Activated T-cell treated with anti-CD3 and anti-CD28 coated beads, Interleukin-2, amount 50 U/mL, for 24 hours (primary cell): Measurements from ENCODE around the gene CTSO.
"Not testable (repeated sequence)": the region's sequence is repeated elsewhere in the genome, so short reads cannot be mapped to it uniquely, and the experiment has no call there.

Source experiments
- DNase-seq: peaks from one replicate; pipeline ENCODE4 v3.0.0-alpha.2; 2020
- H3K27ac Mint-ChIP-seq: 2 replicates; pipeline ENCODE4 v1.8.0; 2020; ENCODE audit warnings: mild to moderate bottlenecking, mixed read lengths
- H3K27me3 Mint-ChIP-seq: 2 replicates; pipeline ENCODE4 v1.8.0; 2020; ENCODE audit warnings: mixed read lengths
- H3K36me3 Mint-ChIP-seq: 2 replicates; pipeline ENCODE4 v1.8.0; 2020; ENCODE audit warnings: low read depth, mixed read lengths
- H3K4me1 Mint-ChIP-seq: 2 replicates; pipeline ENCODE4 v1.8.0; 2020; ENCODE audit warnings: low read depth, mixed read lengths
- H3K4me3 Mint-ChIP-seq: 2 replicates; pipeline ENCODE4 v1.8.0; 2020; ENCODE audit warnings: mild to moderate bottlenecking, moderate library complexity, mixed read lengths
- H3K9me3 Mint-ChIP-seq: 2 replicates; pipeline ENCODE4 v1.8.0; 2020; ENCODE audit warnings: mixed read lengths

Gene CTSO

DNA sequence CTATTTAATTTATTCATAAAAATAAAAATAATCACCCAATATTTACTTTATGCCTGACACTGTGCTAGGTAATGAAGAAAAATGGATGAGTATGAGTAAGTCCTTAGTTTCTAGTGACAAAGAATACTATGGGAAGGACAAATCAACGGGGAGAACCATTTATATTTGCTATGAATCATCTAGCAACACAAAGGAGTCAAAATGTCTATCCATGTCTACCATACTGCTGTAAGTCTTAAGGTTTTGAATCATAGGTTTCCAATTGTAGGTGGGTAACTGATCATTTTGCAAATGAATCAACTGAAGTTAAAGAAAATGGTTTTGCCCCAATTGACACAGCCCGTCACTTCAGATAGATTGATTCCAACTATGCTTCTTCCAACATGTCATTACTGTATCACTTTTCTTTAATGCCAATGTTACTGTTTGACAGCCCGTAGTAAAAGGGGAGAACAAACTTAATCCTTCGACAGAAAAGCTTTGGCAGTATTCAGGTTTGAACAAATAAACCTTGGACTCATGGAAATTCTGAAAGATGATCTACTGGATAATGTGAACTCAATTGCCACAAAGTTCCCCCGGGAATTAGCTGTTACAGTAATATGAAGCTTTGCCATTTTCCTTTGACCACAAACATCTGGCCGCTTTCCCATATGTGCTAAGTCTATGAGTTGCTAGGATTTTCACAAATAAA lies 47.0 kb downstream of the CTSO start:
- Mint-ChIP-seq H3K4me3 (no peak overlapping the region), H3K36me3 (no peaks in the 10 kb centered on the region), H3K9me3 (no peaks in the 10 kb centered on the region), H3K27ac (no peak overlapping the region), H3K27me3 (peaks cover 26% of the 10 kb centered on the region), H3K4me1 (no peaks in the 10 kb centered on the region)
- no peak for DNase-seq

DNA sequence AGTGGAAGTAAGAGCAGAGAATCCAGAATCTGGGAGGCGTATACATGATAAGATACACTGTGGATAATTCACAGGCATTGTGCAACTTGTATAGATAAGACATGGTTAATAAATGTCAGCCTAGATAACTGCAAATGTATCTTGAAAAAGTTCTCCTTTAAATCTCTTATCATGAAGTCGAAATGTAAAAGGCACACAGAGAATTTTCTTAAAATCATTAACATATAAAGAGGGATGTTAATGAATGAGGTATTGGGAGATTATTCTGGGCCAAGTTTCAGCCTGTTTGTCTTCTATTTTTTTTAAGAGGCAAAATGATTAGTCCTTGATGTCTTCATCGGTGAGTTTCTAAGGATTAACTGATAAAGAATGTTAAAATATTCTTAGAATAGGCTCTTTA lies 49.3 kb downstream of the CTSO start:
- no peaks in the 10 kb centered on the region for H3K4me1 Mint-ChIP-seq

DNA sequence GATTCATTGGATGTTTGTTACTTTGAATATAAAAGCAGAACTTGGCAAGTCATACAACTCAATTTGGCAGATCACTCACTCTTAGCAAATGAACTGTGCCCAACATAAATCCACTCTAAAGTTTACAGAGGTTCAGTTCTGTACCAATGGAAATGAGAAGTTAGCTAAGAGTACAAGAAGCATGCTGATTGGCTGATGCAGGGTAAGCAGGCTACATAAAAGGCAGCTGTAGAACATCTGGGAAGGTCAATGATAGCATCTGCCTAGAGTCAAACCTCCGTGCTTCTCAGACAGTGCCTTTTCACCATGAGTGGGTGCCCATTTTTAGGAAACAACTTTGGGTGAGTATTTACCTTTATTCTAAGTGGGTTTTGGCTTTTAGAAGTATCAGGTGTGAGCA lies 50.2 kb downstream of the CTSO start, which contains the start of gene TDO2:
Gene TDO2, plus strand, starts transcription at position 244 of the 400 bp plus-strand sequence. Its CDS starts 63 bp downstream, at position 307.
- no peak within 1 kb of the TSS for H3K27ac Mint-ChIP-seq
- H3K9me3 Mint-ChIP-seq = peaks cover 4% of the 10 kb centered on the region
- H3K4me3 Mint-ChIP-seq = no peak within 1 kb of the TSS
- no peaks in the 10 kb centered on the region for H3K36me3 Mint-ChIP-seq
- DNase-seq = no peak
- H3K27me3 Mint-ChIP-seq = peaks cover 22% of the 10 kb centered on the region
- H3K4me1 Mint-ChIP-seq = no peaks in the 10 kb centered on the region

More for the DNA sequence above, 49.3 kb downstream of the CTSO start:
- no peaks in the 10 kb centered on the region for H3K9me3 Mint-ChIP-seq
- no peaks in the 10 kb centered on the region for H3K36me3 Mint-ChIP-seq
- peaks cover 23% of the 10 kb centered on the region for H3K27me3 Mint-ChIP-seq
- no peak for DNase-seq
- H3K27ac Mint-ChIP-seq = no peak overlapping the region
- no peak overlapping the region for H3K4me3 Mint-ChIP-seq

DNA sequence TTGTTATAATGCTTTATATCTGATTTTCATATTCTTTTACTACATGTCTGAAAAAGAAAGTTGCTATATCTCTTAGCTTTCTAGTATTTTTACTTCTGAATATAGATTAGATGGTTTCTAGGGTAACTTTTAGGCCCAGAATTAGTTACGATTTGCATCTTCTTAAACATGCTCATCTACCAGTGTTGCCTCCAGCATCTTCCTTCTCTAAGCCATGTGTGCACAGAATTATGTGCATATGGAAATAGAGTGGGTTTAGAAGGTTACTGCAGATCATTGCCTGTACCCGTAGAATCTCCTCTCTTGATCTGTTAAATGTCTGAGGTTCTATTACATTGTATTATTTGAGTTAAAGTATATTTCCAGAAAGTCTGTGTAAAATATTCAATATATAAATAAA lies 52.7 kb downstream of the CTSO start:
- H3K27me3 Mint-ChIP-seq = peaks cover 5% of the 10 kb centered on the region
- H3K9me3 Mint-ChIP-seq = peaks cover 12% of the 10 kb centered on the region
- H3K4me1 Mint-ChIP-seq = no peaks in the 10 kb centered on the region
- H3K27ac Mint-ChIP-seq = no peak overlapping the region
- no peak overlapping the region for H3K4me3 Mint-ChIP-seq
- no peak for DNase-seq
- no peaks in the 10 kb centered on the region for H3K36me3 Mint-ChIP-seq

- Mint-ChIP-seq H3K4me1 (no peaks in the 10 kb centered on the region), H3K4me3 (no peak overlapping the region), H3K9me3 (peaks cover 12% of the 10 kb centered on the region), H3K27me3 (peaks cover 5% of the 10 kb centered on the region), H3K27ac (no peak overlapping the region), H3K36me3 (no peaks in the 10 kb centered on the region)
- DNase-seq = no peak
Measured at GRCh38 chr4:155900381-155900780, 53.3 kb downstream of the CTSO start.

DNA sequence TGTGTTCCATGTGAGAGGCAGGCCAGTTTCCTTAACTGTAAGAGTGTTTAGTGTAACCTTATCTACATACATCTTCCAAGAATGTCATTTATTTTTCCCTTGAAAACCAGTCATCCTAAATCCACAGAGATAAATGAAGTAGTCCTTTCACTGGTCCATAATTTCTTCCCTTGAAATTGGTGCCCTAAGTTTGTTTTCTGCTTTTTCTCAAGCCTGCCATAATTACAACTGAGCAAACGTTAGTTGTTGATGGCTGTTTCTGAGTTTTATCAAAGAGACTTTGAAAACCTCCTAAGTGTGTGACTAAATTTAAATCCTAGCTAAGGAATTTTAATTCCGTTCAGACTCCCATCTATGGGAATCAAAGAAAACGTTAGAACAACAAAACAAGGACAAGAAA lies 53.8 kb downstream of the CTSO start:
- Mint-ChIP-seq H3K27me3 (peaks cover 5% of the 10 kb centered on the region), H3K27ac (no peak overlapping the region), H3K36me3 (no peaks in the 10 kb centered on the region), H3K4me1 (no peaks in the 10 kb centered on the region), H3K9me3 (peaks cover 12% of the 10 kb centered on the region), H3K4me3 (no peak overlapping the region)
- DNase-seq = no peak

GRCh38 chr4:155898371-155898770 lies 55.3 kb downstream of the CTSO start:
- not testable (repeated sequence) for H3K4me3 Mint-ChIP-seq, H3K4me1 Mint-ChIP-seq, H3K36me3 Mint-ChIP-seq, DNase-seq, H3K27ac Mint-ChIP-seq, H3K27me3 Mint-ChIP-seq
- peaks cover 12% of the 10 kb centered on the region for H3K9me3 Mint-ChIP-seq

- Mint-ChIP-seq H3K27ac (no peak overlapping the region), H3K27me3 (peaks cover 27% of the 10 kb centered on the region), H3K4me3 (no peak overlapping the region), H3K36me3 (no peaks in the 10 kb centered on the region), H3K9me3 (no peaks in the 10 kb centered on the region), H3K4me1 (no peaks in the 10 kb centered on the region)
- DNase-seq = no peak
Measured at GRCh38 chr4:155891058-155891457, 62.6 kb downstream of the CTSO start.

- no peaks in the 10 kb centered on the region for H3K9me3 Mint-ChIP-seq
- no peak for DNase-seq
- H3K27me3 Mint-ChIP-seq = peaks cover 30% of the 10 kb centered on the region
- no peaks in the 10 kb centered on the region for H3K4me1 Mint-ChIP-seq
- H3K27ac Mint-ChIP-seq = no peak overlapping the region
- H3K36me3 Mint-ChIP-seq = no peaks in the 10 kb centered on the region
- no peak overlapping the region for H3K4me3 Mint-ChIP-seq
Measured at GRCh38 chr4:155889946-155890345, 63.7 kb downstream of the CTSO start.

GRCh38 chr4:155889031-155889793 lies 64.5 kb downstream of the CTSO start:
- DNase-seq = no peak

DNA sequence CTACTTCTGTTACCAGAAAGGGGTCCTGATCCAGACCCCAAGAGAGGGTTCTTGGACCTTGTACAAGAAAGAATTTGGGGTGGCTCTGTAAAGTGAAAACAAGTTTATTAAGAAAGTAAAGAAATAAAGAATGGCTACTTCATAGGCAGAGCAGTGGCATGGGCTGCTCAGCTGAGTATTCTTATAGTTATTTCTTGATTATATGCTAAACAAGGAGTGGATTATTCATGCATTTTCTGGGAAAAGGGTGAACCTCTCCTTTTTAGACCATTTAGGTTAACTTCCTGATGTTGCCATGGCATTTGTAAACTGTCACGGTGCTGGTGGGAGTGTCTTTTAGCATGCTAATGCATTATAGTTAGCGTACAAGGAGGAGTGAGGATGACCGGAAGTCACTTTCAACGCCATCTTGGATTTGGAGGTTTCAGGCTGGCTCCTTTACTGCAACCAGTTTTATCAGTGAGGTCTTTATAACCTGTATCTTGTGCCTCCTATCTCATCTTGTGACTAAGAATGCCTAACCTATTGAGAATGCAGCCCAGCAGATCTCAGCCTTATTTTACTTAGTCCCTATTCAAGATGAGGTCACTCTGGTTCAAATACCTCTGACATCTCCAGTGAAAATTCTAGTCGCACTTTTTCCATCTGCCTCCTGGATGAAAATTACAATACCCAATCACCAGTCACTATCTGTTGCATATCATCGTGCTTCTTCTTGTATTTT lies 65.7 kb downstream of the CTSO start:
- H3K4me3 Mint-ChIP-seq = no peak overlapping the region
- peaks cover 24% of the 10 kb centered on the region for H3K27me3 Mint-ChIP-seq
- no peak for DNase-seq
- H3K27ac Mint-ChIP-seq = no peak overlapping the region
- H3K4me1 Mint-ChIP-seq = no peaks in the 10 kb centered on the region
- H3K9me3 Mint-ChIP-seq = no peaks in the 10 kb centered on the region
- H3K36me3 Mint-ChIP-seq = no peaks in the 10 kb centered on the region

More at GRCh38 chr4:155889031-155889793, 64.5 kb downstream of the CTSO start:
- Mint-ChIP-seq H3K36me3 (no peaks in the 10 kb centered on the region), H3K27ac (no peak overlapping the region), H3K27me3 (peaks cover 30% of the 10 kb centered on the region), H3K4me1 (no peaks in the 10 kb centered on the region), H3K4me3 (no peak overlapping the region), H3K9me3 (no peaks in the 10 kb centered on the region)

GRCh38 chr4:155887045-155887444 lies 66.6 kb downstream of the CTSO start:
- no peak overlapping the region for H3K27ac Mint-ChIP-seq
- H3K4me1 Mint-ChIP-seq = no peaks in the 10 kb centered on the region
- H3K4me3 Mint-ChIP-seq = no peak overlapping the region
- DNase-seq = no peak
- H3K9me3 Mint-ChIP-seq = no peaks in the 10 kb centered on the region
- H3K36me3 Mint-ChIP-seq = no peaks in the 10 kb centered on the region
- H3K27me3 Mint-ChIP-seq = peaks cover 19% of the 10 kb centered on the region

- H3K27ac Mint-ChIP-seq = no peak overlapping the region
- DNase-seq = no peak
- H3K4me3 Mint-ChIP-seq = no peak overlapping the region
- H3K9me3 Mint-ChIP-seq = no peaks in the 10 kb centered on the region
- peaks cover 8% of the 10 kb centered on the region for H3K27me3 Mint-ChIP-seq
- H3K4me1 Mint-ChIP-seq = no peaks in the 10 kb centered on the region
- no peaks in the 10 kb centered on the region for H3K36me3 Mint-ChIP-seq
Measured at GRCh38 chr4:155885666-155886065, 68.0 kb downstream of the CTSO start.

GRCh38 chr4:155883895-155884294 lies 69.8 kb downstream of the CTSO start:
- no peaks in the 10 kb centered on the region for H3K36me3 Mint-ChIP-seq
- H3K9me3 Mint-ChIP-seq = no peaks in the 10 kb centered on the region
- H3K4me1 Mint-ChIP-seq = no peaks in the 10 kb centered on the region
- no peak overlapping the region for H3K27ac Mint-ChIP-seq
- DNase-seq = no peak
- H3K4me3 Mint-ChIP-seq = no peak overlapping the region
- H3K27me3 Mint-ChIP-seq = peaks cover 3% of the 10 kb centered on the region

DNA sequence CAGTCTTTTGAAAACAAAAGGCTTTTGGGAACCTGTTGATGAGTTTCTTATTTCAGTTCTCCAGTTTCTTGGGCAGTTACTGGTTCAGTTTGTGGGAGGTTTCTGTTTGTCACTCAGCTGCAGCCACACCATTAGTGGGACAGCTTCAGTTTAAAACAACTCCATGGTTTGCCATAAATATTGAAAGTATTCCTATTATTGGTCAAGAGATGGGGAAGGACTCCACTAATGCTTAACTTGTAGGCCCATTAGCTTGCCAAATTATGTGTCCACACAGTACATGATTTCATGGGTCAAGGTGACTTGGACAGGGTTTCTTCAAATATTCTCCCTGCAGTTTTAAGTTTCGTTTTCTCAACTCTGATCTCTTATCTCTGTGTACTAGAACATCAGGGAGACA lies 72.1 kb downstream of the CTSO start:
- H3K27me3 Mint-ChIP-seq = peaks cover 3% of the 10 kb centered on the region
- H3K36me3 Mint-ChIP-seq = no peaks in the 10 kb centered on the region
- no peak for DNase-seq
- no peaks in the 10 kb centered on the region for H3K9me3 Mint-ChIP-seq
- no peak overlapping the region for H3K4me3 Mint-ChIP-seq
- H3K4me1 Mint-ChIP-seq = no peaks in the 10 kb centered on the region
- no peak overlapping the region for H3K27ac Mint-ChIP-seq
